Astrocyte of the cerebellum (primary cell): Measurements from ENCODE around the gene RASSF6.
"Not testable (repeated sequence)": the region's sequence is repeated elsewhere in the genome, so short reads cannot be mapped to it uniquely, and the experiment has no call there.

Experiments used
- DNase-seq: peaks from one replicate; pipeline ENCODE4 v3.0.0-alpha.2; 2011; ENCODE audit warnings: low read depth
- H3K4me3 ChIP-seq: 2 replicates; pipeline ENCODE4 v1.5.1; 2011; ENCODE audit warnings: mild to moderate bottlenecking, low read depth, low read length, moderate library complexity
- in situ Hi-C: cut with HindIII; loops from 2 replicates; pipeline ENCODE4 v1.10.0; 2017; ENCODE audit warnings: low sequenced_read_pairs
- TF ChIP-seq, protein P1 (sequence below): IDR thresholded peaks from 2 replicates; pipeline ENCODE4 v1.5.1; 2012; ENCODE audit warnings: low read length, low read depth, moderate library complexity, mild to moderate bottlenecking; ENCODE audit errors: missing control alignments

RASSF6 gene

GRCh38 chr4:73646117-73646516, 25.9 kb upstream of the RASSF6 start:
- no peak for DNase-seq
- in situ Hi-C loops, result no loop called here
- TF ChIP-seq, protein P1, sequence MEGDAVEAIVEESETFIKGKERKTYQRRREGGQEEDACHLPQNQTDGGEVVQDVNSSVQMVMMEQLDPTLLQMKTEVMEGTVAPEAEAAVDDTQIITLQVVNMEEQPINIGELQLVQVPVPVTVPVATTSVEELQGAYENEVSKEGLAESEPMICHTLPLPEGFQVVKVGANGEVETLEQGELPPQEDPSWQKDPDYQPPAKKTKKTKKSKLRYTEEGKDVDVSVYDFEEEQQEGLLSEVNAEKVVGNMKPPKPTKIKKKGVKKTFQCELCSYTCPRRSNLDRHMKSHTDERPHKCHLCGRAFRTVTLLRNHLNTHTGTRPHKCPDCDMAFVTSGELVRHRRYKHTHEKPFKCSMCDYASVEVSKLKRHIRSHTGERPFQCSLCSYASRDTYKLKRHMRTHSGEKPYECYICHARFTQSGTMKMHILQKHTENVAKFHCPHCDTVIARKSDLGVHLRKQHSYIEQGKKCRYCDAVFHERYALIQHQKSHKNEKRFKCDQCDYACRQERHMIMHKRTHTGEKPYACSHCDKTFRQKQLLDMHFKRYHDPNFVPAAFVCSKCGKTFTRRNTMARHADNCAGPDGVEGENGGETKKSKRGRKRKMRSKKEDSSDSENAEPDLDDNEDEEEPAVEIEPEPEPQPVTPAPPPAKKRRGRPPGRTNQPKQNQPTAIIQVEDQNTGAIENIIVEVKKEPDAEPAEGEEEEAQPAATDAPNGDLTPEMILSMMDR, result no peak
- H3K4me3 ChIP-seq, result no peak overlapping the region

GRCh38 chr4:73631565-73632226, 11.5 kb upstream of the RASSF6 start:
- TF ChIP-seq, protein P1, result no peak
- no peak for DNase-seq
- H3K4me3 ChIP-seq, result no peak overlapping the region
- in situ Hi-C loops, result no loop called here

DNA sequence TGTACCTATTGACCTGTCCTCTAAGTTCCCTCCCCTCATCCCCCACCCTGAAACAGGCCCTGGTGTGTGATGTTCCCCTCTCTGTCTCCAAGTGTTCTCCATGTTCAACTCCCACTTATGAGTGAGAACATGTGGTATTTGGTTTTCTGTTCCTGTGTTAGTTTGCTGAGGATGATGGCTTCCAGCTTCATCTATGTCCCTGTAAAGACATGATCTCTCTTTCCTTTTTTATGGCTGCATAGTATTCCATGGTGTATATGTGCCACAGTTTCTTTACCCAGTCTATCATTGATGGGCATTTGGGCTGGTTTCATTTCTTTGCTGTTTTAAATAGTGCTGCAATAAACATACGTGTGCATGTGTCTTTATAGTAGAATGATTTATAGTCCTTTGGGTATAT, 8.6 kb upstream of the RASSF6 start:
- DNase-seq, in situ Hi-C loops, H3K4me3 ChIP-seq: not testable (repeated sequence)

GRCh38 chr4:73621357-73621756, 1.1 kb upstream of the RASSF6 start:
- in situ Hi-C loops, result no loop called here
- TF ChIP-seq, protein P1, result no peak
- no peak for DNase-seq
- no peak overlapping the region for H3K4me3 ChIP-seq

GRCh38 chr4:73619346-73619745, 890 bp downstream of the RASSF6 start:
- no peak overlapping the region for H3K4me3 ChIP-seq
- in situ Hi-C loops, result no loop called here
- DNase-seq, result no peak
- TF ChIP-seq, protein P1, result no peak

GRCh38 chr4:73617256-73617655, 3.0 kb downstream of the RASSF6 start:
- TF ChIP-seq, protein P1, result no peak
- H3K4me3 ChIP-seq, result no peak overlapping the region
- DNase-seq, result no peak
- in situ Hi-C loops, result no loop called here

DNA sequence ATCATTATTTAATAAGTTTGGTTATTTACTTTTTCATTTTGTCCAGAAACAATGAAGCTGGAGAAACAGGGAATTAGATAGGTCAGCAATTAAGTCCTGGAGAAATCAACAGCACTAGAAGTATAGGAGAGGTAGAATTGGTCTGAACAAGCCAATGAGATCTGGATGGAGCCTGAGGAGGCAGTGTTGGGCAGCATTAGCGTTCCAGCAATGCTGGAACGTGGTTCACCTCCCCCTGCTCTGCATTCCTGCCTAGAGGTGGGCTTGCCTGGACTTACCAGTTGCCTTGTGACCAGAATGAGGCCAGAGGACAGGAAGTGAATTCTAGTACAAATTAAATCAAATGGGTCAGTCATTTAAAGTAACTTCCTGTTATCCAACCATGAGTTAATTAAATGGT, 4.6 kb downstream of the RASSF6 start:
- in situ Hi-C loops, result no loop called here
- no peak overlapping the region for H3K4me3 ChIP-seq
- TF ChIP-seq, protein P1, result peak; percentile 8
- no peak for DNase-seq
